IPS-18c (cell line): ENCODE results near the gene CCDC184.
"Not testable (repeated sequence)": the region's sequence is repeated elsewhere in the genome, so short reads cannot be mapped to it uniquely, and the experiment has no call there.

Experiments
- H3K4me3 ChIP-seq: 2 replicates; pipeline ENCODE4 v1.7.0; 2013; ENCODE audit warnings: low read depth, mild to moderate bottlenecking, low read length, moderate library complexity; ENCODE audit not compliant: insufficient read depth
- H3K9me3 ChIP-seq: one replicate; pipeline ENCODE4 v1.6.1; 2013; ENCODE audit warnings: mild to moderate bottlenecking, low read length, moderate library complexity; ENCODE audit not compliant: control insufficient read depth, insufficient read depth

CCDC184 gene

DNA sequence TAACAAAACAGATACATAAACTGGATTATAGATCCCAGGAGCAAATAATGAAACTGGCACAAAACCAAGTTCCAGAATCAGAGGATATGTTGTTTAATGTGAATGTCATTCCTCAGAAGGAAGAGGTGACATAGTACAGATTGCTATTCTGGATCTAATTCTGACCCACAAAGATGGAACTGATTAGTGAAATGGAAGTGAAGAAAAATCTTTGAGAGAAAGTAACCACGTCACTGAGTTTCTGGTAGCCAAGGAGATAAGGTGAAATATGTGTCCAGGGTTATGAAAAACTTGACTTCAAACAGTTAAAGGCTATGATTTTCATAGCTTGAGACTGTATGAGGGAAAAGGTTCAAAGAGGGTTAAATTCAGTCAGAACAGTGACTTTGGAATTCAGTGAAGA is 11.4 kb downstream of the CCDC184 start:
- H3K4me3 ChIP-seq = no peak overlapping the region

DNA sequence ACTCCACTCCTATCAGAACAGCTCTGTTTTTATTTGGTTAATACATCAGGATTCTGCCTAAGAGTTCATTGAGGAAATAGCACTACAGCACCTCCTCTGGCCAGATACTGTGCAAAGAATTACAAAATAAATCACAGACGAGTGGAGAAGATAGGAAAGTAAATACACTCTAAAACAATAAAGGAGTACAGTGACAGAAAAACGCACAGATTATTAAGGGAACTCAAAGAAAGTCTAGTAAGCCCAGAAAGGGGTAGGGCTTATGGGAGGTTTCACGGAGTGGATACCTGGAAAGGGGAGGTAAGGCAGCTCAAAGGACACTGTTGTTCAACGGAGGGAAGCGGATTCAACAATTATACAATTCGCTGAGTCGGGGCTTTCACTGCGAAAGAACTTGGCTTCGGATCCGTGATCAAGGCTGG is 14.1 kb downstream of the CCDC184 start:
- peaks cover 2% of the 10 kb centered on the region for H3K9me3 ChIP-seq
- H3K4me3 ChIP-seq = peak overlapping the region; percentile 49

More for the DNA sequence above, 11.4 kb downstream of the CCDC184 start:
- peaks cover 2% of the 10 kb centered on the region for H3K9me3 ChIP-seq

DNA sequence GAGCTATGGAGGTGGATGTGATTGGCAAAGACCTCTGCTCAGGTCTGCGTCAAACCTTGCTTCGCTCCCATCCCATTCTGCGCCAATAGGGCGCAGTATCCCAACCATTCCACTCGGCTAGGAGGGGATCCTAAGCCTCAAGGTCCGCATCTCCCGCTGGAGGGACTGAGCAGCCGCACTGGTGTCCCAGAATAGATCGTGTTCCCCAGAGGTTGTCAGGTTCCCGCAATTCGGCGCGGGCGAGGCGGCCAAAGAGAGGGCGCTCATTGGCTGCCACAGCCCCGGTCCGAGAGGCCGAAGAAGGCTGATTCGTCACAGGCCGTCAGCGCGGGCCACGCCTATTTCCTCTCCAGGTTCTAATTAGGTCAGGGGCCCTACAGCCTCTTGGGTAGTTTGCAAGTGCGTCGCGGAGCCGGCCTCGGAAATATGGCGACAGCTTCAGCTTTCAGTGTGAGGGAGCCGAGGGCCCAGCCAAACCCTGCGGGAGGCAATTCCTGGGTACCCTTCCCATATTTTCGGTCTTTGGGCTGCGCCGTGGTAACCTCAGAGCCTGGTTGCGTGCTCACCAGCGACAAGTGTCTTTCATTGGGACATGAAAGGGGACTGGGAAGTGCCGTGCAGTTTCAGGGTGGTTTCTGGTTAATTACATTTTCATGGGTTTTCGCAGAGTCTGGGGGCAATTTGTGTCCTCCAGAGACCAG is 14.7 kb downstream of the CCDC184 start:
- Histone ChIP-seq H3K4me3 (peak overlapping the region; percentile 70), H3K9me3 (peaks cover 2% of the 10 kb centered on the region)

DNA sequence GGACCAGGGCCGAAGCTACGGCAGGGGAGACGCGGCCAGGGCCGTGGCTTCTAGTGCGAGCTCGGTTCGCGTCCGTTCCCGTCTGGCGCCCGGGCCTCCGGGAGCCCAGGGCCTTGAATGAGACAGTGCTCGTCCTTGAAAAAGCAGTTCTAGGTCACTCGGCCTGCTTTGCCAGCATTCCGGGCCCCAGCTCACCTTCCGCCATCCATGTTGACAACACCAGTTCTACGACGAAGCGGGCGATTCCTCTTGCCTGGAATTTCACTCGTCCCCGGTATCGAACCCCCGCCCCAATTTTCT is 15.2 kb downstream of the CCDC184 start:
- peak overlapping the region; percentile 70 for H3K4me3 ChIP-seq

DNA sequence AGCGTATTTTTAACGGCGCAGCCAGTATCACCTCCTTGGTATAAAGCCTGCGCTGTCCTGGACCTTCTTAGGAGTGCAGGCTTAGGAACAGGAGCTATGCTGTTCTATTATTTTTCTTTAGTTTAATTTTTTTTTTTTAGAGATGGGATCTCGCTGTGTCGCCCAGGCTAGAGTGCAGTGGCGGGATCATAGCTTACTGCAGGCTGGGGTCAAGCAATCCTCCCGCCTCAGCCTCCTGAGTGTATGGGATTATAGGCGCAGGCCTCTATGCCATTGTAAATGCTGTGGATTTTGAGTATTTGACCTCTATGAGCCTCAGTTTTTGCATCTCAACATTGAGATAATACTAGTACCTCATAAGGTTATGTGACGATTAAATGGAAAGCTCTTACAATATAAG is 15.5 kb downstream of the CCDC184 start:
- Histone ChIP-seq H3K4me3 (peak overlapping the region; percentile 70; the same call in 1 of the 2 replicates), H3K9me3 (peaks cover 2% of the 10 kb centered on the region)

More for the DNA sequence above, 15.2 kb downstream of the CCDC184 start:
- peaks cover 2% of the 10 kb centered on the region for H3K9me3 ChIP-seq

DNA sequence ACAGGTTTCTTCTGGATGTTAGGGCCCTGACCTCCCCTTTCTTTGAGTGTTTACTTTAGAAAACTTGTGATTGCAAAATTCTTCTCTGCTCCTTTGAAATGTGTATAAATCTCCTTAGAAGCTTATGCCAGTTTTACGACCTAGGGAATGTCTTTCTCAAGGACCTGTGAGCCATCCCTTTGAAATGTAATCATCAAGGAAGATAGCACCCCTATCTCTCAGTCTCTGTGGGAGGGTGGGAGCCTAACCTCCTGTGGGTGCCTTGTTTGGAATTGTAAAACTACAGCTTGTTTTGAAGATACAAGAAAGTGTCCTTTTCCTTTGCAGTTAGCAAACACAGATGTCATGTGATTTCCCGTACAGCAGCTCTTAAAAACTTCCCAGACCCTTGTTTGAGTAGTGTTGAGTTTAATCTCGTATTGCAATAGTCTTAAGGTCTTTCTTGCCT is 16.4 kb downstream of the CCDC184 start:
- Histone ChIP-seq H3K9me3 (peaks cover 2% of the 10 kb centered on the region), H3K4me3 (no peak overlapping the region)

DNA sequence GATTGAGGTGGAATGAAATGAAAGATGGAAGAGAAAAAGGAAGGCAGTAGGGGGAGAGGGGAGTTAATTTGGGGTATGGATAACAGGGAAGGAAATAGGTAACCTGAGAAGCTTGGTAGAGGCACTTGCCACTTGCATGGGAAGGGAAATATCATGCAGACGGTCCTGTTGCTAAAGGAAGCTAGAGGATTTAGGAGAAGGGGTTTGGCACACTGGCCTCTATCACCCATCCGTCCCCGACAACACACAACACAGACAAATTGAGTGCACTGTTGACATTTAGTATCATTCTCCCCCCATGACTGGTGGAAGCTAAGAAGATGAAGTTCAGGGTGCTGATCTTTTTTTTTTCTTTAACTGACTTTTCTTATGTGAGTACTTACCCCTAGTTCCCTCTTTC is 17.6 kb downstream of the CCDC184 start:
- Histone ChIP-seq H3K4me3 (no peak overlapping the region), H3K9me3 (peaks cover 2% of the 10 kb centered on the region)

DNA sequence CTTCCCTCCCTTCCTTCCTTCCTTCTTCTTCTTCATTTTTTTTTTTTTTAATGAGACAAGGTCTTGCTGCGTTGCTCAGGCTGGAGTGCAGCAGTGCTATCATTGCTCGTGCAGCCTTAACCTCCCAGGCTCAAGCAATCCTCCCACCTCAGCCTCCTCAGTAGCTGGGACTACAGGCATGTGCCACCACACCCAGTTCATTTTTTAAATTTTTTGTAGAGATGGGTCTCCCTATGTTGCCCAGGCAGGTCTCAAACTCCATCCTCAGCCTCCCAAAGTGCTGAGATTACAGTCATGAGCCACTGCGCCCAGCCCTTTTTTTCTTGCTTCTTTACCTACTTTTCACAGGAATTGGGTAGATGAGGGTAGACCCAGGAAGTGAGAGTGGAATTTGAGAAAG is 18.1 kb downstream of the CCDC184 start:
- Histone ChIP-seq H3K4me3 (no peak overlapping the region), H3K9me3 (peaks cover 2% of the 10 kb centered on the region)

- Histone ChIP-seq H3K4me3 (no peak overlapping the region), H3K9me3 (peaks cover under 1% of the 10 kb centered on the region)
These were observed 19.3 kb downstream of the CCDC184 start for GRCh38 chr12:48202766-48203165.

DNA sequence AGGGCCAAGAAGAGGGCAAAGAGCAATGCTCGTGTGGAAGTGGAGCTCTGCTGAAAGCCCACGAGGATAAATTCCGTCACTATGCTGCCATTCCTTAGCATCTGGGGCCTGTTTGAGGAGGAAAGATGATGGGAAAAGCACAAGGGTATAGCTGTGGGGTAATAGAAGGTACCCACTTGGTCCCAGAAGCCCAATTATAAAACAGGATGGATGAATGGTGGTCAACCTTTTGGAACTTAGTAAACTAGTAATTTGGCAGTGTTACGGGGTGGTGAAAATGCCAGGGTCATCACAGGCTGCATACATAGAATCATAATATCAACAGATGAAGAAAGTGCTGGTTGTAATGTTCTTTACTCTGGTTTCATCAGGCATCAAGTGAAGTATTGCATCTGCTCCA is 19.7 kb downstream of the CCDC184 start, which contains the start of gene OR10AD1:
OR10AD1 (minus strand) TSS at position 101 of the 400 bp plus-strand sequence; CDS start at position 101, 0 bp downstream.
- Histone ChIP-seq H3K4me3 (no peak within 1 kb of the TSS), H3K9me3 (no peaks in the 10 kb centered on the region)

GRCh38 chr12:48209495-48209894 is 26.1 kb downstream of the CCDC184 start:
- H3K4me3 ChIP-seq, H3K9me3 ChIP-seq: not testable (repeated sequence)

DNA sequence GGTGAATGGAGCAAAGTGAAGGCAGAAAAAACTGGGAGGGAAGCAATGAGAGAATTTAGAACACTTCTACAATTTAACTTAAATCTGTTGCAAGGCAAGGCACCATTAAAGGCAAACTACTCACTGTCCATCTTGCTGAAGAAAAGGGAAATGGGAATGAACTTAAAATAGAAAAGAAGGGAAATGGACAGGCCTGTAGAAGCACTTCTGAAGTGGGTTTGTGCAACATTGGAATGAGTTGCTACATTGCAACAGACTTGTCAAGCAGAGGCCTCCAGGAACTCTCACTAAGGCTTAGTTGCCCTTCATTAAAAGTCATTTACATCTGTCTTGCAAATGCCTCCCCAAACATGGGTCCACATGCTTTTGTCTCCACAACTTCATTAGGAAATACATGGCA is 33.3 kb downstream of the CCDC184 start:
- H3K9me3 ChIP-seq = no peaks in the 10 kb centered on the region
- no peak overlapping the region for H3K4me3 ChIP-seq

DNA sequence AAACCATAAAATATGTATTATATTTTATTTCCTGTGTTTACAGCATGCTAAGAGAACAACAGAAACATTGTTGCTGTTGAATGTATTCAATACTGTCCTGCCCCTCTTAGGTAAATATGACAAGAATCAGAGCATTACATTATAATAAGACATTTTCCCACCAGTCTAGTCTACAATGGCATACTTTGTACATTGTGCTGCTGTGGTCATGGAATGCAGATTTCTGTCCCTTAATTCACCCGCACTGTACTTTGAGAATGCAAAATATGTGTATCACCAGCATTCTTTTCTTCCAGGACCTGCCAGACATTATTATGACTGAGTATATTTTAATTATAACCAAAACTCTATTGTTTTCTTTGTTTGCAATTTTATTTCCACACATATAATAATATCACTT is 36.2 kb downstream of the CCDC184 start:
- H3K4me3 ChIP-seq = no peak overlapping the region
- H3K9me3 ChIP-seq = no peaks in the 10 kb centered on the region

DNA sequence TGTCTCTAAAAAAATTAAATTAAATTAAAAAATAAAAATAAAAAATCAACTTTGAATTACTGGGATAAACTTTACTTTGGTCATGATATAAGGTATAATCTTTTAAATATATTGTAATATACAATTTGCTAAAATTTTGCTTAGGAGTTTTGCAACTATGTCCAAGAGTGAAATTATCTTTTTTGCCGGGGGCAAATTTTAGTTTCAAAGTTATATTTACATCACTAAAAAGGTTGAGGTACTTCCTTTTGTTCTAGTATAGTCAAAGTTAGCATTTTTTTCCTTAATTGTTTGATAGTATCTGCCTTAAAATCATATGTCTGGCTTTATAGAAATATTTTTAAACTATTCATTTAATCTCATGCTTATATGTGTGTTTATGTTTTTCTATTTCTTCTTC is 37.3 kb downstream of the CCDC184 start:
- no peaks in the 10 kb centered on the region for H3K9me3 ChIP-seq

GRCh38 chr12:48221645-48222044 is 38.2 kb downstream of the CCDC184 start:
- no peaks in the 10 kb centered on the region for H3K9me3 ChIP-seq
- no peak overlapping the region for H3K4me3 ChIP-seq

More for the DNA sequence above, 37.3 kb downstream of the CCDC184 start:
- no peak overlapping the region for H3K4me3 ChIP-seq

GRCh38 chr12:48224533-48224932 is 41.1 kb downstream of the CCDC184 start:
- not testable (repeated sequence) for H3K4me3 ChIP-seq, H3K9me3 ChIP-seq

GRCh38 chr12:48231169-48231958 is 47.9 kb downstream of the CCDC184 start:
- H3K4me3 ChIP-seq, H3K9me3 ChIP-seq: not testable (repeated sequence)
